HCT116 (cell line): ENCODE results near the gene SCRN2. TPM values are rescaled to one million over a fixed set of nuclear protein-coding genes. Genes with fewer than 3 reads are reported as not detected.

Experiments
- ATAC-seq: fragments of 200-7000 bp; cut with Tn5 transposase; 2 replicates; pipeline ENCODE4 v1.9.1; 2020; ENCODE audit warnings: mild to moderate bottlenecking, moderate library complexity
- BruUV-seq: library from RNA; stranded (reverse); fragments of 400-500 nt; replicated peaks from 2 replicates; lab custom pipeline; 2021; lab: Mats Ljungman, UMichigan
- CTCF ChIA-PET: fragments of 300-600 bp; sonication (Branson Sonifier 250); formaldehyde crosslinking; loops from one replicate; lab custom pipeline; 2021; ENCODE audit warnings: antibody characterized with exemption; lab: Charles Lee
- POLR2A ChIA-PET: fragments of 300-600, 350-600 bp; sonication (Branson Sonifier 250); formaldehyde crosslinking; loops from one replicate; lab custom pipeline; 2021; ENCODE audit warnings: antibody characterized with exemption; lab: Charles Lee
- RAD21 ChIA-PET, 2 experiments: fragments of 300-600 bp; sonication (Branson Sonifier 250); formaldehyde crosslinking; loops; one replicate each; lab custom pipeline; 2023; ENCODE audit warnings: low total read pairs in 2 of 2; ENCODE audit not compliant: uncharacterized antibody in 2 of 2, unreplicated experiment in 2 of 2, low non-redundant PET in 1 of 2; lab: Charles Lee
- DNase-seq: peaks from one replicate; pipeline ENCODE4 v3.0.0-alpha.2; 2010; ENCODE audit warnings: low read depth, low spot score
- H2AFZ ChIP-seq: fragments of 200-600 bp; shearing (Covaris generic), sonication (generic); 2 replicates; pipeline ENCODE4 v1.6.1; 2017; ENCODE audit warnings: low read depth, mixed run types, mixed read lengths, antibody characterized with exemption, low read length; ENCODE audit not compliant: poor library complexity, severe bottlenecking
- H3K27ac ChIP-seq: 2 replicates; pipeline ENCODE4 v1.5.1; 2012; ENCODE audit warnings: low read depth, low read length
- H3K27me3 ChIP-seq: fragments of 200-600 bp; sonication (generic); 2 replicates; pipeline ENCODE4 v1.6.1; 2016; ENCODE audit warnings: mixed run types, low read length, mixed read lengths; ENCODE audit not compliant: insufficient read depth
- H3K36me3 ChIP-seq, 2 experiments: fragments of 200-500 bp in 1 of 2; fragments of 200-600 bp in 1 of 2; sonication (Bioruptor generic) in 1 of 2; sonication (generic) in 1 of 2; 2 replicates each; pipeline versions ENCODE4 v1.5.1 to v1.6.1; 2014 to 2016; ENCODE audit warnings: low read length in 2 of 2, inconsistent platforms in 1 of 2, mixed read lengths in 1 of 2, mixed run types in 1 of 2; ENCODE audit not compliant: insufficient read depth in 2 of 2, control insufficient read depth in 1 of 2
- H3K4me1 ChIP-seq, 2 experiments: fragments of 200-600 bp in 1 of 2; sonication (generic) in 1 of 2; 2 replicates each; pipeline versions ENCODE4 v1.5.1 to v1.6.1; 2012 to 2017; ENCODE audit warnings: low read length in 2 of 2, inconsistent platforms in 1 of 2, mild to moderate bottlenecking in 1 of 2, mixed read lengths in 1 of 2, mixed run types in 1 of 2, moderate library complexity in 1 of 2; ENCODE audit not compliant: insufficient read depth in 2 of 2, control insufficient read depth in 1 of 2
- H3K4me2 ChIP-seq: fragments of 200-600 bp; sonication (generic); 2 replicates; pipeline ENCODE4 v1.6.1; 2017; ENCODE audit warnings: mixed run types, low read length, mixed read lengths
- H3K4me3 ChIP-seq, 2 experiments: fragments of 200-600 bp in 1 of 2; sonication (generic) in 1 of 2; replicated peaks in 1 of 2; 2 replicates each; pipeline ENCODE4 v1.5.1; 2011 to 2016; ENCODE audit warnings: low read length in 2 of 2, control low read depth in 1 of 2, low read depth in 1 of 2, mild to moderate bottlenecking in 1 of 2, mixed read lengths in 1 of 2, mixed run types in 1 of 2
- H3K79me2 ChIP-seq: fragments of 200-600 bp; sonication (generic); 2 replicates; pipeline ENCODE4 v1.6.1; 2017; ENCODE audit warnings: mild to moderate bottlenecking, mixed run types, low read length, moderate library complexity, mixed read lengths; ENCODE audit not compliant: insufficient read depth
- H3K9ac ChIP-seq: fragments of 200-600 bp; sonication (generic); 2 replicates; pipeline ENCODE4 v1.6.1; 2016; ENCODE audit warnings: low read length, mixed read lengths
- H3K9me2 ChIP-seq: fragments of 200-600 bp; sonication (generic), shearing (Covaris generic); 2 replicates; pipeline ENCODE4 v1.6.1; 2017; ENCODE audit warnings: mixed run types, mild to moderate bottlenecking, moderate library complexity; ENCODE audit not compliant: insufficient read depth
- H3K9me3 ChIP-seq, 2 experiments: fragments of 200-500 bp in 1 of 2; fragments of 200-600 bp in 1 of 2; sonication (Bioruptor generic) in 1 of 2; sonication (generic) in 1 of 2; 2 replicates each; pipeline ENCODE4 v1.6.1; 2014 to 2017; ENCODE audit warnings: low read length in 2 of 2, mixed read lengths in 2 of 2, inconsistent platforms in 1 of 2, low read depth in 1 of 2, mild to moderate bottlenecking in 1 of 2, mixed run types in 1 of 2, moderate library complexity in 1 of 2; ENCODE audit not compliant: control insufficient read depth in 1 of 2, insufficient read depth in 1 of 2
- H4K20me1 ChIP-seq: fragments of 200-600 bp; sonication (generic), shearing (Covaris generic); 2 replicates; pipeline ENCODE4 v1.6.1; 2017; ENCODE audit warnings: mixed run types, mild to moderate bottlenecking, moderate library complexity; ENCODE audit not compliant: insufficient read depth
- CEBPB ChIP-seq: IDR thresholded peaks from 2 replicates; pipeline ENCODE4 v1.6.1; 2012; ENCODE audit warnings: low read depth
- EGR1 ChIP-seq: IDR thresholded peaks from 2 replicates; pipeline ENCODE4 v1.6.1; 2012; ENCODE audit warnings: low read depth
- ELF1 ChIP-seq: IDR thresholded peaks from 2 replicates; pipeline ENCODE4 v1.6.1; 2012; ENCODE audit warnings: low read depth, borderline replicate concordance
- EZH2 ChIP-seq: fragments of 200-600 bp; sonication (generic); IDR thresholded peaks from 2 replicates; pipeline ENCODE4 v1.6.1; 2017; ENCODE audit warnings: antibody characterized with exemption, mixed run types
- EZH2phosphoT487 ChIP-seq: fragments of 200-600 bp; IDR thresholded peaks from 2 replicates; pipeline ENCODE4 v1.6.1; 2018; ENCODE audit warnings: antibody characterized with exemption, borderline replicate concordance
- JUND ChIP-seq: IDR thresholded peaks from 2 replicates; pipeline ENCODE4 v1.6.1; 2012
- MAX ChIP-seq: IDR thresholded peaks from 2 replicates; pipeline ENCODE4 v1.6.1; 2012
- POLR2A ChIP-seq: IDR thresholded peaks from 2 replicates; pipeline ENCODE4 v1.7.0; 2011; ENCODE audit warnings: borderline replicate concordance; ENCODE audit not compliant: insufficient read depth, insufficient read length; ENCODE audit errors: extremely low read depth
- POLR2AphosphoS5 ChIP-seq: IDR thresholded peaks from 2 replicates; pipeline ENCODE4 v1.6.1; 2011; ENCODE audit warnings: mild to moderate bottlenecking, low read depth, low read length, moderate library complexity
- RAD21 ChIP-seq: IDR thresholded peaks from 2 replicates; pipeline ENCODE4 v1.6.1; 2012; ENCODE audit warnings: low read depth, mild to moderate bottlenecking
- SIN3A ChIP-seq: IDR thresholded peaks from 2 replicates; pipeline ENCODE4 v1.6.1; 2012; ENCODE audit warnings: low read depth
- SRF ChIP-seq: IDR thresholded peaks from 2 replicates; pipeline ENCODE4 v1.6.1; 2012; ENCODE audit warnings: low read depth
- TCF7L2 ChIP-seq: IDR thresholded peaks from 2 replicates; pipeline ENCODE4 v1.7.0; 2011; ENCODE audit warnings: borderline replicate concordance, inconsistent platforms; ENCODE audit not compliant: insufficient read depth, insufficient read length; ENCODE audit errors: extremely low read depth
- YY1 ChIP-seq: IDR thresholded peaks from 2 replicates; pipeline ENCODE4 v1.6.1; 2011; ENCODE audit warnings: low read length, low read depth, moderate library complexity, mild to moderate bottlenecking; ENCODE audit not compliant: insufficient replicate concordance; ENCODE audit errors: extremely low read depth
- ZFX ChIP-seq: fragments of 450-650 bp; IDR thresholded peaks from 2 replicates; pipeline ENCODE4 v1.6.1; 2017
- ZNF274 ChIP-seq: fragments of 200-500 bp; sonication (Bioruptor generic); IDR thresholded peaks from 2 replicates; pipeline ENCODE4 v1.6.1; 2014; ENCODE audit warnings: mild to moderate bottlenecking, low read depth, low read length, inconsistent platforms
- intact Hi-C: fragments of 100-400 bp; cut with micrococcal nuclease; formaldehyde crosslinking; loops from 2 replicates; pipeline ENCODE4 v1.10.0; 2022
- total RNA-seq: library from RNA; stranded (reverse); gene quantifications from one replicate; pipeline ENCODE4 v1.2.1, GENCODE V29; 2021; ENCODE audit not compliant: unreplicated experiment
- TF ChIP-seq, protein P1 (sequence below): IDR thresholded peaks from 2 replicates; pipeline ENCODE4 v1.6.1; 2011; ENCODE audit warnings: mild to moderate bottlenecking, low read length, moderate library complexity; ENCODE audit not compliant: insufficient replicate concordance; ENCODE audit errors: extremely low read depth
- TF ChIP-seq, protein P2 (sequence below), 3 experiments: fragments of 200-600 bp in 1 of 3; sonication (generic) in 1 of 3; IDR thresholded peaks in 2 of 3; conservative IDR thresholded peaks in 1 of 3; 2 replicates each; pipeline ENCODE4 v1.5.1; 2012 to 2017; ENCODE audit warnings: low read depth in 2 of 3, low read length in 2 of 3, antibody characterized with exemption in 1 of 3, borderline replicate concordance in 1 of 3, control low read depth in 1 of 3, mild to moderate bottlenecking in 1 of 3, mixed read lengths in 1 of 3, mixed run types in 1 of 3, moderate library complexity in 1 of 3; ENCODE audit not compliant: insufficient read depth in 1 of 3
- TF ChIP-seq, protein P3 (sequence below): IDR thresholded peaks from 2 replicates; pipeline ENCODE4 v1.6.1; 2012
- TF ChIP-seq, protein P4 (sequence below): IDR thresholded peaks from 2 replicates; pipeline ENCODE4 v1.6.1; 2012; ENCODE audit warnings: low read depth

SCRN2 gene
- total RNA-seq, 1 experiment from 2014 or later = 53.2 TPM

- no peak overlapping the region for H2AFZ ChIP-seq
- H3K4me3 ChIP-seq = no peak overlapping the region
- ChIA-PET CTCF (interaction anchor here (0.6 kb wide), 1 partner anchor 57 kb away, joined by 3 read pairs; no protein-coding TSS in a partner anchor), RAD21 (no interaction called here), POLR2A (no interaction called here)
- no peak overlapping the region for H3K9ac ChIP-seq
- no peak overlapping the region for H3K4me2 ChIP-seq
- peaks cover 25 to 31% of the 10 kb centered on the region in 2 experiments for H3K4me1 ChIP-seq
- no peaks in the 10 kb centered on the region for H3K9me3 ChIP-seq
- no TSS peak for BruUV-seq
- H3K27me3 ChIP-seq = peaks cover 11% of the 10 kb centered on the region; the same call in 1 of the 2 replicates
- intact Hi-C loops = no loop called here
- DNase-seq = no peak
- no peaks in the 10 kb centered on the region for H3K9me2 ChIP-seq
- H3K79me2 ChIP-seq = no peaks in the 10 kb centered on the region
- H3K27ac ChIP-seq = no peak overlapping the region
- TF ChIP-seq JUND = no peak
- TF ChIP-seq TCF7L2 = no peak
- TF ChIP-seq, protein P1, sequence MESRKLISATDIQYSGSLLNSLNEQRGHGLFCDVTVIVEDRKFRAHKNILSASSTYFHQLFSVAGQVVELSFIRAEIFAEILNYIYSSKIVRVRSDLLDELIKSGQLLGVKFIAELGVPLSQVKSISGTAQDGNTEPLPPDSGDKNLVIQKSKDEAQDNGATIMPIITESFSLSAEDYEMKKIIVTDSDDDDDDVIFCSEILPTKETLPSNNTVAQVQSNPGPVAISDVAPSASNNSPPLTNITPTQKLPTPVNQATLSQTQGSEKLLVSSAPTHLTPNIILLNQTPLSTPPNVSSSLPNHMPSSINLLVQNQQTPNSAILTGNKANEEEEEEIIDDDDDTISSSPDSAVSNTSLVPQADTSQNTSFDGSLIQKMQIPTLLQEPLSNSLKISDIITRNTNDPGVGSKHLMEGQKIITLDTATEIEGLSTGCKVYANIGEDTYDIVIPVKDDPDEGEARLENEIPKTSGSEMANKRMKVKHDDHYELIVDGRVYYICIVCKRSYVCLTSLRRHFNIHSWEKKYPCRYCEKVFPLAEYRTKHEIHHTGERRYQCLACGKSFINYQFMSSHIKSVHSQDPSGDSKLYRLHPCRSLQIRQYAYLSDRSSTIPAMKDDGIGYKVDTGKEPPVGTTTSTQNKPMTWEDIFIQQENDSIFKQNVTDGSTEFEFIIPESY = no peak
- TF ChIP-seq, protein P2, sequence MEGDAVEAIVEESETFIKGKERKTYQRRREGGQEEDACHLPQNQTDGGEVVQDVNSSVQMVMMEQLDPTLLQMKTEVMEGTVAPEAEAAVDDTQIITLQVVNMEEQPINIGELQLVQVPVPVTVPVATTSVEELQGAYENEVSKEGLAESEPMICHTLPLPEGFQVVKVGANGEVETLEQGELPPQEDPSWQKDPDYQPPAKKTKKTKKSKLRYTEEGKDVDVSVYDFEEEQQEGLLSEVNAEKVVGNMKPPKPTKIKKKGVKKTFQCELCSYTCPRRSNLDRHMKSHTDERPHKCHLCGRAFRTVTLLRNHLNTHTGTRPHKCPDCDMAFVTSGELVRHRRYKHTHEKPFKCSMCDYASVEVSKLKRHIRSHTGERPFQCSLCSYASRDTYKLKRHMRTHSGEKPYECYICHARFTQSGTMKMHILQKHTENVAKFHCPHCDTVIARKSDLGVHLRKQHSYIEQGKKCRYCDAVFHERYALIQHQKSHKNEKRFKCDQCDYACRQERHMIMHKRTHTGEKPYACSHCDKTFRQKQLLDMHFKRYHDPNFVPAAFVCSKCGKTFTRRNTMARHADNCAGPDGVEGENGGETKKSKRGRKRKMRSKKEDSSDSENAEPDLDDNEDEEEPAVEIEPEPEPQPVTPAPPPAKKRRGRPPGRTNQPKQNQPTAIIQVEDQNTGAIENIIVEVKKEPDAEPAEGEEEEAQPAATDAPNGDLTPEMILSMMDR (IDR thresholded peaks at IDR 0.05 in 2 of 3, conservative IDR thresholded peaks at IDR 0.05 in 1 of 3; ENCODE audit: borderline replicate concordance in 1 of 3, insufficient read depth in 1 of 3, low read depth in 2 of 3, low read length in 2 of 3) = no peak
- TF ChIP-seq EZH2 = no peak
- TF ChIP-seq YY1 = no peak
- TF ChIP-seq POLR2AphosphoS5 = no peak
- TF ChIP-seq ELF1 = no peak
- TF ChIP-seq, protein P3, sequence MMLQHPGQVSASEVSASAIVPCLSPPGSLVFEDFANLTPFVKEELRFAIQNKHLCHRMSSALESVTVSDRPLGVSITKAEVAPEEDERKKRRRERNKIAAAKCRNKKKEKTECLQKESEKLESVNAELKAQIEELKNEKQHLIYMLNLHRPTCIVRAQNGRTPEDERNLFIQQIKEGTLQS = no peak
- no peak for TF ChIP-seq ZFX
- TF ChIP-seq, protein P4, sequence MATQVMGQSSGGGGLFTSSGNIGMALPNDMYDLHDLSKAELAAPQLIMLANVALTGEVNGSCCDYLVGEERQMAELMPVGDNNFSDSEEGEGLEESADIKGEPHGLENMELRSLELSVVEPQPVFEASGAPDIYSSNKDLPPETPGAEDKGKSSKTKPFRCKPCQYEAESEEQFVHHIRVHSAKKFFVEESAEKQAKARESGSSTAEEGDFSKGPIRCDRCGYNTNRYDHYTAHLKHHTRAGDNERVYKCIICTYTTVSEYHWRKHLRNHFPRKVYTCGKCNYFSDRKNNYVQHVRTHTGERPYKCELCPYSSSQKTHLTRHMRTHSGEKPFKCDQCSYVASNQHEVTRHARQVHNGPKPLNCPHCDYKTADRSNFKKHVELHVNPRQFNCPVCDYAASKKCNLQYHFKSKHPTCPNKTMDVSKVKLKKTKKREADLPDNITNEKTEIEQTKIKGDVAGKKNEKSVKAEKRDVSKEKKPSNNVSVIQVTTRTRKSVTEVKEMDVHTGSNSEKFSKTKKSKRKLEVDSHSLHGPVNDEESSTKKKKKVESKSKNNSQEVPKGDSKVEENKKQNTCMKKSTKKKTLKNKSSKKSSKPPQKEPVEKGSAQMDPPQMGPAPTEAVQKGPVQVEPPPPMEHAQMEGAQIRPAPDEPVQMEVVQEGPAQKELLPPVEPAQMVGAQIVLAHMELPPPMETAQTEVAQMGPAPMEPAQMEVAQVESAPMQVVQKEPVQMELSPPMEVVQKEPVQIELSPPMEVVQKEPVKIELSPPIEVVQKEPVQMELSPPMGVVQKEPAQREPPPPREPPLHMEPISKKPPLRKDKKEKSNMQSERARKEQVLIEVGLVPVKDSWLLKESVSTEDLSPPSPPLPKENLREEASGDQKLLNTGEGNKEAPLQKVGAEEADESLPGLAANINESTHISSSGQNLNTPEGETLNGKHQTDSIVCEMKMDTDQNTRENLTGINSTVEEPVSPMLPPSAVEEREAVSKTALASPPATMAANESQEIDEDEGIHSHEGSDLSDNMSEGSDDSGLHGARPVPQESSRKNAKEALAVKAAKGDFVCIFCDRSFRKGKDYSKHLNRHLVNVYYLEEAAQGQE = no peak
- no peak for TF ChIP-seq EGR1
- no peak for TF ChIP-seq CEBPB
- TF ChIP-seq EZH2phosphoT487 = no peak
- TF ChIP-seq POLR2A = no peak
- no peak for TF ChIP-seq RAD21
- no peak for TF ChIP-seq MAX
- no peak for TF ChIP-seq SRF
- TF ChIP-seq SIN3A = no peak
- no peak for TF ChIP-seq ZNF274
- H4K20me1 ChIP-seq = no peaks in the 10 kb centered on the region
- peaks cover 11% of the 10 kb centered on the region in 2 experiments; a peak in 2 of 4 replicates for H3K36me3 ChIP-seq
- no peak for ATAC-seq
These were observed 33.7 kb downstream of the SCRN2 start for GRCh38 chr17:47807421-47807820.
